HepG2 (cell line): ENCODE results near the gene COASY. TPM values are rescaled to one million over a fixed set of nuclear protein-coding genes. Genes with fewer than 3 reads are reported as not detected.
A peak's percentile ranks its signal among the peaks of the same experiment; 100 is the strongest.

Source experiments
- DNMT3B ChIP-seq: conservative IDR thresholded peaks from 2 replicates; pipeline ENCODE4 v1.6.1; 2016; ENCODE audit warnings: missing biosample characterization, control low read depth
- ELF4 ChIP-seq: sonication (generic); formaldehyde crosslinking; IDR thresholded peaks from 2 replicates; pipeline ENCODE4 v1.5.0; 2020; ENCODE audit warnings: missing genetic modification reagents, mild to moderate bottlenecking, moderate library complexity, borderline replicate concordance
- FLYWCH1 ChIP-seq: sonication (generic); formaldehyde crosslinking; IDR thresholded peaks from 2 replicates; pipeline ENCODE4 v1.8.1; 2023; ENCODE audit warnings: mild to moderate bottlenecking, missing genetic modification reagents
- NKX3-1 ChIP-seq: sonication (generic); formaldehyde crosslinking; IDR thresholded peaks from 2 replicates; pipeline ENCODE4 v1.5.0; 2020; ENCODE audit warnings: missing genetic modification reagents
- PAF1 ChIP-seq: IDR thresholded peaks from 2 replicates; pipeline ENCODE4 v1.6.1; 2016; ENCODE audit warnings: missing genetic modification reagents, missing compliant biosample characterization
- REPIN1 ChIP-seq: sonication (generic); formaldehyde crosslinking; IDR thresholded peaks from 2 replicates; pipeline ENCODE4 v1.8.0; 2022; ENCODE audit warnings: missing genetic modification reagents, low read depth, mild to moderate bottlenecking, borderline replicate concordance
- SP4 ChIP-seq: sonication (generic); formaldehyde crosslinking; IDR thresholded peaks from 2 replicates; pipeline ENCODE4 v1.8.1; 2023; ENCODE audit warnings: mild to moderate bottlenecking, missing genetic modification reagents
- TEF ChIP-seq: sonication (generic); formaldehyde crosslinking; IDR thresholded peaks from 2 replicates; pipeline ENCODE4 v1.5.0; 2020; ENCODE audit warnings: missing genetic modification reagents
- ZFP90 ChIP-seq: sonication (generic); formaldehyde crosslinking; IDR thresholded peaks from 2 replicates; pipeline ENCODE4 v1.8.0; 2022; ENCODE audit warnings: missing genetic modification reagents, mild to moderate bottlenecking, inconsistent platforms, borderline replicate concordance
- ZNF558 ChIP-seq: sonication (generic); formaldehyde crosslinking; IDR thresholded peaks from 2 replicates; pipeline ENCODE4 v1.9.0; 2022; ENCODE audit warnings: mild to moderate bottlenecking, missing genetic modification reagents, borderline replicate concordance
- ZNF562 ChIP-seq: sonication (generic); formaldehyde crosslinking; IDR thresholded peaks from 2 replicates; pipeline ENCODE4 v1.8.0; 2022; ENCODE audit warnings: missing genetic modification reagents, borderline replicate concordance
- ZNF574 ChIP-seq: sonication (generic); formaldehyde crosslinking; IDR thresholded peaks from 2 replicates; pipeline ENCODE4 v1.4.0; 2020; ENCODE audit warnings: missing genetic modification reagents
- ZNF83 ChIP-seq: sonication (generic); formaldehyde crosslinking; IDR thresholded peaks from 2 replicates; pipeline ENCODE4 v1.4.0; 2020; ENCODE audit warnings: missing genetic modification reagents, mild to moderate bottlenecking, borderline replicate concordance
- ZSCAN22 ChIP-seq: sonication (generic); formaldehyde crosslinking; IDR thresholded peaks from 2 replicates; pipeline ENCODE4 v1.4.0; 2020; ENCODE audit warnings: mild to moderate bottlenecking, missing genetic modification reagents
- polyA plus RNA-seq, 8 experiments: library from polyadenylated mRNA; depleted of rRNA in 3 of 8; stranded (reverse) in 7 of 8; unstranded in 1 of 8; fragments of >200 nt; fragmentation: Illumina TruSeq in 4 of 8; extraction: Trizol in 4 of 8; gene quantifications; 2 replicates each; pipeline versions ENCODE4 v1.2.1 to v1.2.3, GENCODE V29; 2011 to 2016; ENCODE audit warnings: low read depth in 4 of 8, missing spikeins in 1 of 8, mixed read lengths in 1 of 8; ENCODE audit not compliant: insufficient read depth in 1 of 8
- total RNA-seq, 5 experiments: library from RNA; depleted of rRNA; stranded (reverse); fragments of >200 nt; fragmentation: Illumina TruSeq; extraction: Trizol; gene quantifications; 2 replicates each; pipeline ENCODE4 v1.2.3, GENCODE V29; 2016; ENCODE audit warnings: low read depth in 1 of 5
- TF ChIP-seq, protein P1 (sequence below): sonication (generic); formaldehyde crosslinking; IDR thresholded peaks from 2 replicates; pipeline ENCODE4 v1.4.0; 2020; ENCODE audit warnings: missing genetic modification reagents
- TF ChIP-seq, protein P2 (sequence below): sonication (generic); formaldehyde crosslinking; IDR thresholded peaks from 2 replicates; pipeline ENCODE4 v1.4.0; 2020; ENCODE audit warnings: mild to moderate bottlenecking, missing genetic modification reagents
- TF ChIP-seq, protein P3 (sequence below): sonication (generic); formaldehyde crosslinking; IDR thresholded peaks from 2 replicates; pipeline ENCODE4 v1.5.0; 2020; ENCODE audit warnings: mild to moderate bottlenecking, missing genetic modification reagents, borderline replicate concordance

The COASY gene
- total and polyA plus RNA-seq, 2 of the 13 experiments (the other 11 are each of a cell fraction or from before 2014, with no cell fraction given), result 90.7 to 125 TPM

- TF ChIP-seq ZNF574 (CRISPR knock-in tag), result peak; percentile 95
- peak; percentile 15; the same call in 1 of the 2 replicates for TF ChIP-seq TEF
- TF ChIP-seq NKX3-1 (CRISPR knock-in tag), result no peak
- TF ChIP-seq, protein P1, sequence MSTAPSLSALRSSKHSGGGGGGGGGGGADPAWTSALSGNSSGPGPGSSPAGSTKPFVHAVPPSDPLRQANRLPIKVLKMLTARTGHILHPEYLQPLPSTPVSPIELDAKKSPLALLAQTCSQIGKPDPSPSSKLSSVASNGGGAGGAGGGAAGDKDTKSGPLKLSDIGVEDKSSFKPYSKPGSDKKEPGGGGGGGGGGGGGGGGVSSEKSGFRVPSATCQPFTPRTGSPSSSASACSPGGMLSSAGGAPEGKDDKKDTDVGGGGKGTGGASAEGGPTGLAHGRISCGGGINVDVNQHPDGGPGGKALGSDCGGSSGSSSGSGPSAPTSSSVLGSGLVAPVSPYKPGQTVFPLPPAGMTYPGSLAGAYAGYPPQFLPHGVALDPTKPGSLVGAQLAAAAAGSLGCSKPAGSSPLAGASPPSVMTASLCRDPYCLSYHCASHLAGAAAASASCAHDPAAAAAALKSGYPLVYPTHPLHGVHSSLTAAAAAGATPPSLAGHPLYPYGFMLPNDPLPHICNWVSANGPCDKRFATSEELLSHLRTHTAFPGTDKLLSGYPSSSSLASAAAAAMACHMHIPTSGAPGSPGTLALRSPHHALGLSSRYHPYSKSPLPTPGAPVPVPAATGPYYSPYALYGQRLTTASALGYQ (CRISPR knock-in tag), result no peak; the same call in 1 of the 2 replicates
- TF ChIP-seq, protein P2, sequence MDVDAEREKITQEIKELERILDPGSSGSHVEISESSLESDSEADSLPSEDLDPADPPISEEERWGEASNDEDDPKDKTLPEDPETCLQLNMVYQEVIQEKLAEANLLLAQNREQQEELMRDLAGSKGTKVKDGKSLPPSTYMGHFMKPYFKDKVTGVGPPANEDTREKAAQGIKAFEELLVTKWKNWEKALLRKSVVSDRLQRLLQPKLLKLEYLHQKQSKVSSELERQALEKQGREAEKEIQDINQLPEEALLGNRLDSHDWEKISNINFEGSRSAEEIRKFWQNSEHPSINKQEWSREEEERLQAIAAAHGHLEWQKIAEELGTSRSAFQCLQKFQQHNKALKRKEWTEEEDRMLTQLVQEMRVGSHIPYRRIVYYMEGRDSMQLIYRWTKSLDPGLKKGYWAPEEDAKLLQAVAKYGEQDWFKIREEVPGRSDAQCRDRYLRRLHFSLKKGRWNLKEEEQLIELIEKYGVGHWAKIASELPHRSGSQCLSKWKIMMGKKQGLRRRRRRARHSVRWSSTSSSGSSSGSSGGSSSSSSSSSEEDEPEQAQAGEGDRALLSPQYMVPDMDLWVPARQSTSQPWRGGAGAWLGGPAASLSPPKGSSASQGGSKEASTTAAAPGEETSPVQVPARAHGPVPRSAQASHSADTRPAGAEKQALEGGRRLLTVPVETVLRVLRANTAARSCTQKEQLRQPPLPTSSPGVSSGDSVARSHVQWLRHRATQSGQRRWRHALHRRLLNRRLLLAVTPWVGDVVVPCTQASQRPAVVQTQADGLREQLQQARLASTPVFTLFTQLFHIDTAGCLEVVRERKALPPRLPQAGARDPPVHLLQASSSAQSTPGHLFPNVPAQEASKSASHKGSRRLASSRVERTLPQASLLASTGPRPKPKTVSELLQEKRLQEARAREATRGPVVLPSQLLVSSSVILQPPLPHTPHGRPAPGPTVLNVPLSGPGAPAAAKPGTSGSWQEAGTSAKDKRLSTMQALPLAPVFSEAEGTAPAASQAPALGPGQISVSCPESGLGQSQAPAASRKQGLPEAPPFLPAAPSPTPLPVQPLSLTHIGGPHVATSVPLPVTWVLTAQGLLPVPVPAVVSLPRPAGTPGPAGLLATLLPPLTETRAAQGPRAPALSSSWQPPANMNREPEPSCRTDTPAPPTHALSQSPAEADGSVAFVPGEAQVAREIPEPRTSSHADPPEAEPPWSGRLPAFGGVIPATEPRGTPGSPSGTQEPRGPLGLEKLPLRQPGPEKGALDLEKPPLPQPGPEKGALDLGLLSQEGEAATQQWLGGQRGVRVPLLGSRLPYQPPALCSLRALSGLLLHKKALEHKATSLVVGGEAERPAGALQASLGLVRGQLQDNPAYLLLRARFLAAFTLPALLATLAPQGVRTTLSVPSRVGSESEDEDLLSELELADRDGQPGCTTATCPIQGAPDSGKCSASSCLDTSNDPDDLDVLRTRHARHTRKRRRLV (CRISPR knock-in tag), result no peak
- TF ChIP-seq REPIN1 (CRISPR knock-in tag), result peak; percentile 89
- TF ChIP-seq DNMT3B (CRISPR knock-in tag), result no peak
- TF ChIP-seq PAF1, result no peak
- TF ChIP-seq FLYWCH1 (CRISPR knock-in tag), result no peak
- peak; percentile 68 for TF ChIP-seq ZFP90 (CRISPR knock-in tag)
- TF ChIP-seq ZNF562, result no peak
- TF ChIP-seq ZNF83 (CRISPR knock-in tag), result no peak
- TF ChIP-seq SP4 (CRISPR knock-in tag), result no peak; the same call in none of the 2 replicates
- peak; percentile 91 for TF ChIP-seq ELF4
- no peak for TF ChIP-seq ZNF558 (CRISPR knock-in tag)
- no peak; the same call in 1 of the 2 replicates for TF ChIP-seq ZSCAN22 (CRISPR knock-in tag)
- TF ChIP-seq, protein P3, sequence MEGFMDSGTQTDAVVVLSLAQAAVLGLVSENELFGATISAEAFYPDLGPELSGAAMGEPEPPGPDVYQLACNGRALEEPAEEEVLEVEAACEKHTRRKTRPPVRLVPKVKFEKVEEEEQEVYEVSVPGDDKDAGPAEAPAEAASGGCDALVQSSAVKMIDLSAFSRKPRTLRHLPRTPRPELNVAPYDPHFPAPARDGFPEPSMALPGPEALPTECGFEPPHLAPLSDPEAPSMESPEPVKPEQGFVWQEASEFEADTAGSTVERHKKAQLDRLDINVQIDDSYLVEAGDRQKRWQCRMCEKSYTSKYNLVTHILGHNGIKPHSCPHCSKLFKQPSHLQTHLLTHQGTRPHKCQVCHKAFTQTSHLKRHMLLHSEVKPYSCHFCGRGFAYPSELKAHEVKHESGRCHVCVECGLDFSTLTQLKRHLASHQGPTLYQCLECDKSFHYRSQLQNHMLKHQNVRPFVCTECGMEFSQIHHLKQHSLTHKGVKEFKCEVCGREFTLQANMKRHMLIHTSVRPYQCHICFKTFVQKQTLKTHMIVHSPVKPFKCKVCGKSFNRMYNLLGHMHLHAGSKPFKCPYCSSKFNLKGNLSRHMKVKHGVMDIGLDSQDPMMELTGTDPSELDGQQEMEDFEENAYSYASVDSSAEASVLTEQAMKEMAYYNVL (CRISPR knock-in tag), result no peak
Observed at GRCh38 chr17:42561897-42562387, at the start of gene COASY (continued).
